ENCODE results near the gene TKFC.

The TKFC gene

DNA sequence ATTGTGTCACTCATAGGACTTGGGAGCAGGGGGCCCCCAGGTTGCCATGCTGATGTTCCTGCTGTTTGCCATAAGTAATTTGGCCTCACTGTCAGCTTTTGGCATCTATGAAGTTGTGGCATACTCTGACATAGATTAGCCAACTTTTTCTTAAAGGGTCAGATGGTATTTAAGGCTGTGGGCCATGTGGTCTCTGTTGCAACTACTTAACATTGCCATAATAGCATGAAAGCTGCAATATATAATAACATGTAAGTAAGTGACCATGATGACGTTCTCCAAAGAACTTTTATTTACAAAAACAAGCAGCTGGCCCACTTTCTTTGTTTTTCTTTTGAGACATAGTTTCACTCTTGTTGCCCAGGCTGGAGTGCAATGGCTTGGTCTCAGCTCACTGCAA is 57.1 kb downstream of the TKFC start:
- Histone ChIP-seq H3K4me2 (no peak overlapping the region), H3K9ac (no peak overlapping the region), H3K4me1 (peaks cover 10 to 18% (median 14%) of the 10 kb centered on the region in 10 experiments; a peak in 18 of 20 replicates), H3K27ac (no peak overlapping the region), H4K20me1 (no peaks in the 10 kb centered on the region), H3K36me3 (peaks cover 0 to 8% (median 4%) of the 10 kb centered on the region in 11 experiments; a peak in 6 of 22 replicates), H3K27me3 (peaks cover 16 to 32% (median 30%) of the 10 kb centered on the region in 11 experiments), H3K9me3 (replicated peaks in 1 of 11) (peaks cover 0 to 7% (median 5%) of the 10 kb centered on the region in 11 experiments; a peak in 6 of 22 replicates), H3K4me3 (no peak overlapping the region)
- no peak for TF ChIP-seq Cebpa-rat (IDR thresholded peaks at IDR 0.05)

GRCh38 chr11:61392981-61393595 is 60.1 kb downstream of the TKFC start:
- peak overlapping the region in 5 of 11 experiments; percentile 18 to 74 (median 67); a peak in 6 of 22 replicates for H3K27ac ChIP-seq
- peaks cover 0 to 7% (median 5%) of the 10 kb centered on the region in 11 experiments; a peak in 6 of 22 replicates for H3K9me3 ChIP-seq (replicated peaks in 1 of 11)
- H3K4me1 ChIP-seq = peaks cover 10 to 18% (median 16%) of the 10 kb centered on the region in 10 experiments; a peak in 18 of 20 replicates
- peaks cover 0 to 32% (median 4%) of the 10 kb centered on the region in 11 experiments; a peak in 13 of 22 replicates for H3K36me3 ChIP-seq
- H3K9ac ChIP-seq = peak overlapping the region; percentile 45 to 80 (median 67); a peak in 17 of 22 replicates
- peak overlapping the region; percentile 52 to 76 (median 62) for H3K4me3 ChIP-seq
- peaks cover 16 to 33% (median 30%) of the 10 kb centered on the region in 11 experiments for H3K27me3 ChIP-seq
- TF ChIP-seq Cebpa-rat (IDR thresholded peaks at IDR 0.05) = no peak
- H4K20me1 ChIP-seq = no peaks in the 10 kb centered on the region
- H3K4me2 ChIP-seq = peak overlapping the region; percentile 74 to 96 (median 87)
